Muscle layer of colon (tissue), 2 donors: ENCODE measurements around the gene SLC52A1.
"Not testable (repeated sequence)": the region's sequence is repeated elsewhere in the genome, so short reads cannot be mapped to it uniquely, and the experiment has no call there.

Source experiments
- H3K27ac ChIP-seq: one replicate; pipeline ENCODE4 v1.7.0; 2013; ENCODE audit warnings: low read depth, mild to moderate bottlenecking, low read length, moderate library complexity
- H3K27me3 ChIP-seq, 2 donors: one replicate each; pipeline ENCODE4 v1.7.0; 2013; ENCODE audit warnings: low read length in 2 of 2, mild to moderate bottlenecking in 2 of 2; ENCODE audit not compliant: insufficient read depth in 2 of 2, control insufficient read depth in 1 of 2
- H3K36me3 ChIP-seq: one replicate; pipeline ENCODE4 v1.7.0; 2013; ENCODE audit warnings: mild to moderate bottlenecking, low read length; ENCODE audit not compliant: insufficient read depth
- H3K4me1 ChIP-seq: one replicate; pipeline ENCODE4 v1.7.0; 2013; ENCODE audit warnings: mild to moderate bottlenecking, low read length; ENCODE audit not compliant: insufficient read depth
- H3K4me3 ChIP-seq, 2 donors: one replicate each; pipeline ENCODE4 v1.7.0; 2013; ENCODE audit warnings: low read length in 2 of 2, low read depth in 1 of 2, mild to moderate bottlenecking in 1 of 2, moderate library complexity in 1 of 2
- H3K9ac ChIP-seq: one replicate; pipeline ENCODE4 v1.7.0; 2013; ENCODE audit warnings: low read length
- H3K9me3 ChIP-seq: one replicate; pipeline ENCODE4 v1.7.0; 2013; ENCODE audit warnings: mild to moderate bottlenecking, low read length
- donor health status: abdominal sarcoma.
- donor health status: Adenocarcinoma of cecum.

SLC52A1 gene

GRCh38 chr17:5030168-5030567 is 5.1 kb downstream of the SLC52A1 start:
- not testable (repeated sequence) for H3K9me3 ChIP-seq, H3K27ac ChIP-seq, H3K4me1 ChIP-seq, H3K27me3 ChIP-seq, H3K36me3 ChIP-seq, H3K9ac ChIP-seq, H3K4me3 ChIP-seq

GRCh38 chr17:5027916-5028315 is 7.3 kb downstream of the SLC52A1 start:
- no peak overlapping the region for H3K9ac ChIP-seq
- H3K27ac ChIP-seq = no peak overlapping the region
- no peaks in the 10 kb centered on the region for H3K4me1 ChIP-seq
- H3K9me3 ChIP-seq = no peaks in the 10 kb centered on the region
- no peaks in the 10 kb centered on the region for H3K36me3 ChIP-seq
- H3K27me3 ChIP-seq = no peaks in the 10 kb centered on the region
- H3K4me3 ChIP-seq = no peak overlapping the region

- Histone ChIP-seq H3K9me3 (no peaks in the 10 kb centered on the region), H3K4me3 (no peak overlapping the region), H3K27ac (no peak overlapping the region), H3K4me1 (no peaks in the 10 kb centered on the region), H3K36me3 (peaks cover 5% of the 10 kb centered on the region), H3K27me3 (no peaks in the 10 kb centered on the region), H3K9ac (no peak overlapping the region)
Measured at GRCh38 chr17:5027299-5027698, 7.9 kb downstream of the SLC52A1 start.

GRCh38 chr17:5024604-5025003 is 10.6 kb downstream of the SLC52A1 start:
- Histone ChIP-seq H3K9me3 (no peaks in the 10 kb centered on the region), H3K9ac (no peak overlapping the region), H3K4me1 (no peaks in the 10 kb centered on the region), H3K27me3 (no peaks in the 10 kb centered on the region), H3K27ac (no peak overlapping the region), H3K4me3 (no peak overlapping the region), H3K36me3 (peaks cover 28% of the 10 kb centered on the region)

- Histone ChIP-seq H3K36me3 (peaks cover 38% of the 10 kb centered on the region), H3K9ac (no peak overlapping the region), H3K4me3 (no peak overlapping the region), H3K9me3 (no peaks in the 10 kb centered on the region), H3K27ac (no peak overlapping the region), H3K27me3 (no peaks in the 10 kb centered on the region), H3K4me1 (no peaks in the 10 kb centered on the region)
Measured at GRCh38 chr17:5023588-5024147, 11.6 kb downstream of the SLC52A1 start.

GRCh38 chr17:5022171-5022711 is 13.0 kb downstream of the SLC52A1 start:
- peaks cover 41% of the 10 kb centered on the region for H3K36me3 ChIP-seq
- H3K9me3 ChIP-seq = no peaks in the 10 kb centered on the region
- H3K27ac ChIP-seq = no peak overlapping the region
- H3K27me3 ChIP-seq = no peaks in the 10 kb centered on the region
- no peak overlapping the region for H3K9ac ChIP-seq
- H3K4me3 ChIP-seq = no peak overlapping the region
- no peaks in the 10 kb centered on the region for H3K4me1 ChIP-seq

GRCh38 chr17:5020502-5021023 is 14.7 kb downstream of the SLC52A1 start:
- Histone ChIP-seq H3K27ac (no peak overlapping the region), H3K4me3 (no peak overlapping the region), H3K9me3 (no peaks in the 10 kb centered on the region), H3K4me1 (no peaks in the 10 kb centered on the region), H3K9ac (no peak overlapping the region), H3K27me3 (no peaks in the 10 kb centered on the region), H3K36me3 (peaks cover 45% of the 10 kb centered on the region)

GRCh38 chr17:5019475-5019956 is 15.7 kb downstream of the SLC52A1 start:
- Histone ChIP-seq H3K27ac (no peak overlapping the region), H3K9ac (no peak overlapping the region), H3K36me3 (peaks cover 52% of the 10 kb centered on the region), H3K9me3 (no peaks in the 10 kb centered on the region), H3K4me1 (no peaks in the 10 kb centered on the region), H3K27me3 (no peaks in the 10 kb centered on the region), H3K4me3 (no peak overlapping the region)

GRCh38 chr17:5014357-5014756 is 20.9 kb downstream of the SLC52A1 start:
- no peak overlapping the region for H3K9ac ChIP-seq
- peaks cover 46% of the 10 kb centered on the region for H3K36me3 ChIP-seq
- no peaks in the 10 kb centered on the region for H3K27me3 ChIP-seq
- no peaks in the 10 kb centered on the region for H3K4me1 ChIP-seq
- no peaks in the 10 kb centered on the region for H3K9me3 ChIP-seq
- no peak overlapping the region for H3K27ac ChIP-seq
- H3K4me3 ChIP-seq = no peak overlapping the region

GRCh38 chr17:5011928-5012327 is 23.3 kb downstream of the SLC52A1 start:
- H3K9me3 ChIP-seq = no peaks in the 10 kb centered on the region
- H3K27ac ChIP-seq = no peak overlapping the region
- peaks cover 57% of the 10 kb centered on the region for H3K36me3 ChIP-seq
- no peaks in the 10 kb centered on the region for H3K4me1 ChIP-seq
- H3K9ac ChIP-seq = no peak overlapping the region
- H3K4me3 ChIP-seq = no peak overlapping the region
- no peaks in the 10 kb centered on the region for H3K27me3 ChIP-seq

GRCh38 chr17:5003214-5003867 is 31.9 kb downstream of the SLC52A1 start:
- no peak overlapping the region for H3K4me3 ChIP-seq
- peaks cover 23% of the 10 kb centered on the region for H3K4me1 ChIP-seq
- H3K36me3 ChIP-seq = peaks cover 76% of the 10 kb centered on the region
- no peak overlapping the region for H3K27ac ChIP-seq
- H3K27me3 ChIP-seq = no peaks in the 10 kb centered on the region
- H3K9me3 ChIP-seq = no peaks in the 10 kb centered on the region
- no peak overlapping the region for H3K9ac ChIP-seq
